Activated CD4-positive, alpha-beta T cell treated with anti-CD3 and anti-CD28 coated beads, Interleukin-2, amount 10 ng/mL, durations not matched to agents 7 days and 5 days (primary cell): ENCODE data around the gene BNIP5. TPM values are rescaled to one million over a fixed set of nuclear protein-coding genes. Genes with fewer than 3 reads are reported as not detected.
"Not testable (repeated sequence)": the region's sequence is repeated elsewhere in the genome, so short reads cannot be mapped to it uniquely, and the experiment has no call there.

Source experiments
- CTCF ChIA-PET: fragments of 350-600 bp; sonication (Branson Sonifier 250); formaldehyde crosslinking; loops from one replicate; lab custom pipeline; 2021; ENCODE audit warnings: antibody characterized with exemption; lab: Charles Lee
- POLR2A ChIA-PET: fragments of 350-600 bp; sonication (Branson Sonifier 250); formaldehyde crosslinking; loops from one replicate; lab custom pipeline; 2021; ENCODE audit warnings: antibody characterized with exemption; lab: Charles Lee
- DNase-seq: peaks from one replicate; pipeline ENCODE4 v3.0.0-alpha.2; 2020
- H3K27ac Mint-ChIP-seq: one replicate; pipeline ENCODE4 v1.8.0; 2021; ENCODE audit warnings: mild to moderate bottlenecking, moderate library complexity, mixed read lengths
- H3K27me3 Mint-ChIP-seq: one replicate; pipeline ENCODE4 v1.8.0; 2021; ENCODE audit warnings: mixed read lengths
- H3K36me3 Mint-ChIP-seq: one replicate; pipeline ENCODE4 v1.8.0; 2021; ENCODE audit warnings: low read depth, mixed read lengths
- H3K4me1 Mint-ChIP-seq: one replicate; pipeline ENCODE4 v1.8.0; 2021; ENCODE audit warnings: mixed read lengths
- H3K4me3 Mint-ChIP-seq: one replicate; pipeline ENCODE4 v1.8.0; 2021; ENCODE audit warnings: mild to moderate bottlenecking, moderate library complexity, mixed read lengths
- H3K9me3 Mint-ChIP-seq: one replicate; pipeline ENCODE4 v1.8.0; 2021; ENCODE audit warnings: mixed read lengths
- total RNA-seq, 2 experiments: library from RNA; stranded (reverse); gene quantifications; one replicate each; pipeline ENCODE4 v1.2.3, GENCODE V29; 2021

BNIP5 gene
- total RNA-seq, 2 experiments from 2014 or later: not detected

DNA sequence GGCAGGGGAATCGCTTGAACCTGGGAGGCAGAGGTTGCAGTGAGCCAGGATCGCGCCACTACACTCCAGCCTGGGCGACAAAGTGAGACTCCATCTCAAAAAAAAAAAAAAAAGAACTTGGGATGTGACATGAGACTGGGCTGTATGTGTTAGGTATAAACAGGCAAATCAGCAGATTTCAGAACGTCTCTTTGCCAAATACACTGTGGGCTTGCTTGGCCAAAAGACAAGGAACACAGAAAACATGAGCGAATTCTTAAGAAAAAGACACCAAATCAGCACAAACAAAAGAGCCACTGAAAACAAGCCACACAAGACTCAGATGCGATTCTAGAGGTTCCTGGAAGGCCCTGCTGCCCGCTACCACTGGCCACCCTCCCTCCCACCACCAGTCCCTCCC lies 38.3 kb upstream of the BNIP5 start:
- H3K27me3 Mint-ChIP-seq: no peaks in the 10 kb centered on the region

GRCh38 chr6:36374194-36374593 lies 37.5 kb upstream of the BNIP5 start:
- POLR2A ChIA-PET: no interaction called here
- Mint-ChIP-seq H3K27me3 (no peaks in the 10 kb centered on the region), H3K27ac (no peak overlapping the region), H3K9me3 (no peaks in the 10 kb centered on the region), H3K36me3 (peaks cover 26% of the 10 kb centered on the region), H3K4me3 (no peak overlapping the region), H3K4me1 (peaks cover 6% of the 10 kb centered on the region)
- DNase-seq: no peak
- CTCF ChIA-PET: interaction anchor here (1.1 to 1.3 kb wide), 3 partner anchors 10 to 33 kb away, joined by 3 to 4 read pairs (median 3); no protein-coding TSS in a partner anchor

More for the DNA sequence above, 38.3 kb upstream of the BNIP5 start:
- Mint-ChIP-seq H3K4me3 (no peak overlapping the region), H3K36me3 (peaks cover 26% of the 10 kb centered on the region), H3K9me3 (no peaks in the 10 kb centered on the region), H3K4me1 (peaks cover 6% of the 10 kb centered on the region), H3K27ac (no peak overlapping the region)
- ChIA-PET POLR2A (no interaction called here), CTCF (interaction anchor here (1.3 kb wide), 1 partner anchor 9 kb away, joined by 3 read pairs; no protein-coding TSS in a partner anchor)
- DNase-seq: no peak

DNA sequence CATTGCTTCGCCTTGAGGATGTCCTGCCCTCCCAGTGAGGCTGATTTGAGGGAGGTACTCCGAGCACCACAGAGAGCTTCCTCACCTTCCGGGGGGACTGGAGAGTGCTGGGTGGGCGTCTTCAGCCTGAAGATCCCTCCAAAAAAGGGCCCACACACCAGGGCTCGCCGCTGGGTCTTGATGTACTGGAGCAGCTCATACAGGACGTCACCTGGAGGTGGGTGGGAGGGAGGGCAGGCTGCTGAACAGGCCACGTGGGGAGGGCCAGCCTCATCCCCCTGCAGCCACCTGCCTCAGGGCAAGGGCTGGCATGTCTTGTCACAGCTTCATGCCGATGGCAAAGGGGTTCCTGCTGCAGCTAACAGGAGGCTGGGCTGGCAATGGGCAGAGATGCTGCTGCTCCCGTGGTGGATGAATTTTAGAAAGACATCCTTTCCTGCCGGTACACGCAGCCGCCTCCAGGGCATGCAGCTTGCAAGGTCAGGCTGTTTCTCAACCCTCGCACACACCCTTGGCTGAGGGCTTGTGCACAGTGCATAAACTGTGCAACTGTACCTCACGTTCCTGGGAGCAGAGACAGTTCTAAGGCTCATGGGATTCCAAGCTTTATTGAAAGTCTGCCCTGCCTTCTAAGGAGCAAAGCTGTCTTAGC lies 36.8 kb upstream of the BNIP5 start:
- Mint-ChIP-seq H3K4me1 (peaks cover 1% of the 10 kb centered on the region), H3K27ac (no peak overlapping the region), H3K27me3 (no peaks in the 10 kb centered on the region), H3K36me3 (peaks cover 27% of the 10 kb centered on the region), H3K9me3 (no peaks in the 10 kb centered on the region), H3K4me3 (no peak overlapping the region)
- ChIA-PET POLR2A (no interaction called here), CTCF (interaction anchor here (1.1 to 1.3 kb wide), 3 partner anchors 11 to 33 kb away, joined by 3 to 4 read pairs (median 3); no protein-coding TSS in a partner anchor)
- DNase-seq: no peak

- ChIA-PET POLR2A (no interaction called here), CTCF (interaction anchor here (1.2 kb wide), 1 partner anchor 387 kb away, joined by 3 read pairs; no protein-coding TSS in a partner anchor)
- Mint-ChIP-seq H3K27me3 (no peaks in the 10 kb centered on the region), H3K4me3 (no peak overlapping the region), H3K27ac (no peak overlapping the region), H3K4me1 (no peaks in the 10 kb centered on the region), H3K36me3 (peaks cover 25% of the 10 kb centered on the region), H3K9me3 (no peaks in the 10 kb centered on the region)
- no peak for DNase-seq
These were observed 35.4 kb upstream of the BNIP5 start for GRCh38 chr6:36372088-36372487.

DNA sequence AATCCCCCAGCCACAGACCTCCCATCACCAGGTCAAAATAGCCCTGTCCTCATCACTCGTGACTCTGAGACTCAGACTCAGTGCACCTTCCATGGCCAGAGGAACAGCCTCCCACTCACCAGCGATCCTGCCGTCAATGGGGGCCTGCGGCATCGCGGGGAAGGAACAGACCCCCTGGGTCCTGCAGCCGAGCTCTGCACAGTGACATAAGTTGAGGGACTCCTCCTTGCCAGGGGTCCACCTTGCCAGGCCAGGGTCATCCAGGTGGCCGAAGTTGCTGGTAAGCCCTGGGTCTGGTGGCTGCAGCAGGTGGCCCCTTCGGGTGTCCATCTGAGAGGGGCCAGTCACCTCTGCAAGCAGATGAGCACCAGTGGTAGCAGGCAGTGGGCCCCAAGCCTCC lies 34.5 kb upstream of the BNIP5 start:
- Mint-ChIP-seq H3K4me3 (no peak overlapping the region), H3K27ac (no peak overlapping the region), H3K36me3 (peaks cover 27% of the 10 kb centered on the region), H3K9me3 (no peaks in the 10 kb centered on the region), H3K27me3 (no peaks in the 10 kb centered on the region), H3K4me1 (no peaks in the 10 kb centered on the region)
- DNase-seq: no peak
- ChIA-PET POLR2A (interaction anchor here (0.6 kb wide), 1 partner anchor 34 kb away, joined by 8 read pairs; no protein-coding TSS in a partner anchor), CTCF (no interaction called here)

- no peak overlapping the region for H3K27ac Mint-ChIP-seq
- POLR2A ChIA-PET: interaction anchor here (0.6 kb wide), 1 partner anchor 35 kb away, joined by 8 read pairs; no protein-coding TSS in a partner anchor
- H3K36me3 Mint-ChIP-seq: peaks cover 23% of the 10 kb centered on the region
These were observed 34.0 kb upstream of the BNIP5 start for GRCh38 chr6:36370638-36371037.

GRCh38 chr6:36368921-36369865 lies 32.5 kb upstream of the BNIP5 start:
- DNase-seq: no peak
- ChIA-PET POLR2A (interaction anchor here (0.5 kb wide), 1 partner anchor 751 kb away, joined by 3 read pairs; no protein-coding TSS in a partner anchor), CTCF (interaction anchor here (1.3 kb wide), 1 partner anchor 10 kb away, joined by 3 read pairs; no protein-coding TSS in a partner anchor)
- H3K36me3 Mint-ChIP-seq: peaks cover 22% of the 10 kb centered on the region
- no peaks in the 10 kb centered on the region for H3K9me3 Mint-ChIP-seq
- no peaks in the 10 kb centered on the region for H3K4me1 Mint-ChIP-seq
- H3K27me3 Mint-ChIP-seq: no peaks in the 10 kb centered on the region
- H3K27ac Mint-ChIP-seq: no peak overlapping the region
- no peak overlapping the region for H3K4me3 Mint-ChIP-seq

More at GRCh38 chr6:36370638-36371037, 34.0 kb upstream of the BNIP5 start:
- no peaks in the 10 kb centered on the region for H3K4me1 Mint-ChIP-seq
- H3K27me3 Mint-ChIP-seq: no peaks in the 10 kb centered on the region
- H3K9me3 Mint-ChIP-seq: no peaks in the 10 kb centered on the region
- CTCF ChIA-PET: interaction anchor here (0.6 to 1.3 kb wide), 2 partner anchors 12 to 15 kb away, joined by 3 read pairs; no protein-coding TSS in a partner anchor
- H3K4me3 Mint-ChIP-seq: no peak overlapping the region
- DNase-seq: no peak

GRCh38 chr6:36368421-36368820 lies 31.7 kb upstream of the BNIP5 start:
- DNase-seq: no peak
- Mint-ChIP-seq H3K4me1 (no peaks in the 10 kb centered on the region), H3K4me3 (no peak overlapping the region), H3K36me3 (peaks cover 22% of the 10 kb centered on the region), H3K9me3 (no peaks in the 10 kb centered on the region), H3K27ac (no peak overlapping the region), H3K27me3 (no peaks in the 10 kb centered on the region)
- ChIA-PET POLR2A (no interaction called here), CTCF (no interaction called here)

DNA sequence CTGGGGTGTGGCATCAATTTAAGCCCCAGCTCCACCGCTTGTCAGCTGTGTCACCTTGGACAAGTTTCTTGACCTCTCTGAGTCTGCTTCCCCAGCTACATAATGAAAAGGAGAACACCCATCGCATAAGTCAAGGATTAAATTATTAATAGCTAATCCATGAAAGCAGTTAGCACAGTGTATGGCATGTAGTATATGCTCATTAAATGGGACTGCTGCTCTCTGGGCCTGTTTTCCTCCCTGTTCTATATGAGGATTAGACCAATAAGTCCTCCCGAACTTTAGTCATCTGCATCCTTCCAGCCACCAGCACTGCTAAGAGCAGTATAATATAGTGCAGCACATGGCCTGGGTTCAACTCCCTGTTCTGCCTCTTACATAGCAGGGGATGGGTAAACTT lies 31.1 kb upstream of the BNIP5 start:
- Mint-ChIP-seq H3K4me1 (no peaks in the 10 kb centered on the region), H3K27ac (no peak overlapping the region), H3K4me3 (no peak overlapping the region), H3K9me3 (no peaks in the 10 kb centered on the region), H3K36me3 (peaks cover 25% of the 10 kb centered on the region), H3K27me3 (no peaks in the 10 kb centered on the region)
- ChIA-PET CTCF (no interaction called here), POLR2A (no interaction called here)
- no peak for DNase-seq

DNA sequence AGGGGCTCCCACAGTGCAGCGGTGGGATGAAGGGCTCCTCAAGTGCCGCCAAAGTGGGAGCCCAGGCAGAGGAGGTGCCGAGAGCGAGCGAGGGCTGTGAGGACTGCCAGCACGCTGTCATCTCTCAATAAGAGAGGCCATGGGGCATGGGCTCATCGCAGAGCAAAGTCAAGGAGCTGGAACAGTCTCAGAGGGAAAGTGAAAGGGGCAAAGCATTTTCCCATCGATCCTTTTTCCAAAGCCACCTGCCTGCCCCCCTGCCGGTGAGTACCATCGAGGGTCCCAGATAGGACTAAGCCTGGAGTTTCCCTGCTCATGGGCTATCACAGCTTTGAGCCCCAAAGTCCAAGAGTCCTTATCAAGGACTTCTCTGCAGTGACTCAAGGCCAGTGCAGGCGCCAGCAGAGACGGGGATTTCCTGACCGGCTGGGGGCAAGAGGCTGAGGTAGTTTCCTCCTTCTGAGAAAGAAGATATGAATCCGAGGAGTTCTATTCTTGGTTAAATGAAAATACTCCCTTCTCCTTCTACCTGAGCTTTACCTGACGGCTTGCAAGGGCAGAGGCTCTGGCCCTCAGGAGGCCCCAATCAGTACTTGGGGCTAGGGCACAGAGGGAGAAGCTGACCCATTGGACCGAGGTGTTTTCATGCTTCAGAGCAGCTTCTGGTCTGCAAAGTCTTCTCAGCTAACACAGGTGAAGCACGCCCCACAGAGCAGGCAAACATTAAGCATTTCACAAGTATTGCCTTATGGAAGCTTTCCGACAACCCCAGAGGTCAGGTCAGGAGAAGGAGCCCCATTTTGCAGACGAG lies 28.2 kb upstream of the BNIP5 start:
- Mint-ChIP-seq H3K4me3 (no peak overlapping the region), H3K9me3 (no peaks in the 10 kb centered on the region), H3K4me1 (peaks cover 3% of the 10 kb centered on the region), H3K36me3 (peaks cover 15% of the 10 kb centered on the region), H3K27me3 (no peaks in the 10 kb centered on the region), H3K27ac (no peak overlapping the region)
- CTCF ChIA-PET: interaction anchor here (1.1 to 1.8 kb wide), 4 partner anchors 9 to 45 kb away, joined by 3 to 7 read pairs (median 4); no protein-coding TSS in a partner anchor
- no peak for DNase-seq
- POLR2A ChIA-PET: interaction anchor here (0.6 kb wide), 1 partner anchor 15 kb away, joined by 11 read pairs; no protein-coding TSS in a partner anchor

DNA sequence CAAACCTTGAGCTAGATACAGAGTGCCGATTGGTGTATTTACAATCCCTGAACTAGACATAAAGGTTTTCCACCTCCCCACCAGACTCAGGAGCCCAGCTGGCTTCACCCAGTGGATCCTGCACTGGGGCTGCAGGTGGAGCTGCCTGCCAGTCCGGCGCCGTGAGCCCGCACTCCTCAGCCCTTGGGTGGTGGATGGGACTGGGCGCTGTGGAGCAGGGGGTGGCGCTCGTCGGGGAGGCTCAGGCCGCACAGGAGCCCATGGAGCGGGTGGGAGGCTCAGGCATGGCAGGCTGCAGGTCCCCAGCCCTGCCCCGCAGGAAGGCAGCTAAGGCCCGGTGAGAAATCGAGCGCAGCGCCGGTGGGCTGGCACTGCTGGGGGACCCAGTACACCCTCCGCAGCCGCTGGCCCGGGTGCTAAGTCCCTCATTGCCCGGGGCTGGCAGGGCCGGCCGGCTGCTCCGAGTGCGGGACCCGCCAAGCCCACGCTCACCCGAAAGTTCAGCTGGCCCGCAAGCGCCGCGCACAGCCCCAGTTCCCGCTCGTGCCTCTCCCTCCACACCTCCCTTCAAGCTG lies 27.5 kb upstream of the BNIP5 start:
- H3K9me3 Mint-ChIP-seq, DNase-seq, H3K27ac Mint-ChIP-seq, H3K4me1 Mint-ChIP-seq, H3K27me3 Mint-ChIP-seq, H3K4me3 Mint-ChIP-seq: not testable (repeated sequence)
- CTCF ChIA-PET: interaction anchor here (1.0 to 1.8 kb wide), 3 partner anchors 9 to 23 kb away, joined by 3 to 7 read pairs (median 4); no protein-coding TSS in a partner anchor
- peaks cover 15% of the 10 kb centered on the region for H3K36me3 Mint-ChIP-seq
- POLR2A ChIA-PET: interaction anchor here (0.6 kb wide), 1 partner anchor 14 kb away, joined by 11 read pairs; no protein-coding TSS in a partner anchor
